HCT116 (cell line): ENCODE data around the gene UGT1A9. TPM values are rescaled to one million over a fixed set of nuclear protein-coding genes. Genes with fewer than 3 reads are reported as not detected.

ENCODE experiments used
- ATAC-seq: fragments of 200-7000 bp; cut with Tn5 transposase; 2 replicates; pipeline ENCODE4 v1.9.1; 2020; ENCODE audit warnings: mild to moderate bottlenecking, moderate library complexity
- BruUV-seq: library from RNA; stranded (reverse); fragments of 400-500 nt; replicated peaks from 2 replicates; lab custom pipeline; 2021; lab: Mats Ljungman, UMichigan
- CTCF ChIA-PET: fragments of 300-600 bp; sonication (Branson Sonifier 250); formaldehyde crosslinking; loops from one replicate; lab custom pipeline; 2021; ENCODE audit warnings: antibody characterized with exemption; lab: Charles Lee
- POLR2A ChIA-PET: fragments of 300-600, 350-600 bp; sonication (Branson Sonifier 250); formaldehyde crosslinking; loops from one replicate; lab custom pipeline; 2021; ENCODE audit warnings: antibody characterized with exemption; lab: Charles Lee
- RAD21 ChIA-PET, 2 experiments: fragments of 300-600 bp; sonication (Branson Sonifier 250); formaldehyde crosslinking; loops; one replicate each; lab custom pipeline; 2023; ENCODE audit warnings: low total read pairs in 2 of 2; ENCODE audit not compliant: uncharacterized antibody in 2 of 2, unreplicated experiment in 2 of 2, low non-redundant PET in 1 of 2; lab: Charles Lee
- DNase-seq: peaks from one replicate; pipeline ENCODE4 v3.0.0-alpha.2; 2010; ENCODE audit warnings: low read depth, low spot score
- H2AFZ ChIP-seq: fragments of 200-600 bp; shearing (Covaris generic), sonication (generic); 2 replicates; pipeline ENCODE4 v1.6.1; 2017; ENCODE audit warnings: low read depth, mixed run types, mixed read lengths, antibody characterized with exemption, low read length; ENCODE audit not compliant: poor library complexity, severe bottlenecking
- H3K27ac ChIP-seq: 2 replicates; pipeline ENCODE4 v1.5.1; 2012; ENCODE audit warnings: low read depth, low read length
- H3K27me3 ChIP-seq: fragments of 200-600 bp; sonication (generic); 2 replicates; pipeline ENCODE4 v1.6.1; 2016; ENCODE audit warnings: mixed run types, low read length, mixed read lengths; ENCODE audit not compliant: insufficient read depth
- H3K36me3 ChIP-seq, 2 experiments: fragments of 200-500 bp in 1 of 2; fragments of 200-600 bp in 1 of 2; sonication (Bioruptor generic) in 1 of 2; sonication (generic) in 1 of 2; 2 replicates each; pipeline versions ENCODE4 v1.5.1 to v1.6.1; 2014 to 2016; ENCODE audit warnings: low read length in 2 of 2, inconsistent platforms in 1 of 2, mixed read lengths in 1 of 2, mixed run types in 1 of 2; ENCODE audit not compliant: insufficient read depth in 2 of 2, control insufficient read depth in 1 of 2
- H3K4me1 ChIP-seq, 2 experiments: fragments of 200-600 bp in 1 of 2; sonication (generic) in 1 of 2; 2 replicates each; pipeline versions ENCODE4 v1.5.1 to v1.6.1; 2012 to 2017; ENCODE audit warnings: low read length in 2 of 2, inconsistent platforms in 1 of 2, mild to moderate bottlenecking in 1 of 2, mixed read lengths in 1 of 2, mixed run types in 1 of 2, moderate library complexity in 1 of 2; ENCODE audit not compliant: insufficient read depth in 2 of 2, control insufficient read depth in 1 of 2
- H3K4me2 ChIP-seq: fragments of 200-600 bp; sonication (generic); 2 replicates; pipeline ENCODE4 v1.6.1; 2017; ENCODE audit warnings: mixed run types, low read length, mixed read lengths
- H3K4me3 ChIP-seq, 2 experiments: fragments of 200-600 bp in 1 of 2; sonication (generic) in 1 of 2; replicated peaks in 1 of 2; 2 replicates each; pipeline ENCODE4 v1.5.1; 2011 to 2016; ENCODE audit warnings: low read length in 2 of 2, control low read depth in 1 of 2, low read depth in 1 of 2, mild to moderate bottlenecking in 1 of 2, mixed read lengths in 1 of 2, mixed run types in 1 of 2
- H3K79me2 ChIP-seq: fragments of 200-600 bp; sonication (generic); 2 replicates; pipeline ENCODE4 v1.6.1; 2017; ENCODE audit warnings: mild to moderate bottlenecking, mixed run types, low read length, moderate library complexity, mixed read lengths; ENCODE audit not compliant: insufficient read depth
- H3K9ac ChIP-seq: fragments of 200-600 bp; sonication (generic); 2 replicates; pipeline ENCODE4 v1.6.1; 2016; ENCODE audit warnings: low read length, mixed read lengths
- H3K9me2 ChIP-seq: fragments of 200-600 bp; sonication (generic), shearing (Covaris generic); 2 replicates; pipeline ENCODE4 v1.6.1; 2017; ENCODE audit warnings: mixed run types, mild to moderate bottlenecking, moderate library complexity; ENCODE audit not compliant: insufficient read depth
- H3K9me3 ChIP-seq, 2 experiments: fragments of 200-500 bp in 1 of 2; fragments of 200-600 bp in 1 of 2; sonication (Bioruptor generic) in 1 of 2; sonication (generic) in 1 of 2; 2 replicates each; pipeline ENCODE4 v1.6.1; 2014 to 2017; ENCODE audit warnings: low read length in 2 of 2, mixed read lengths in 2 of 2, inconsistent platforms in 1 of 2, low read depth in 1 of 2, mild to moderate bottlenecking in 1 of 2, mixed run types in 1 of 2, moderate library complexity in 1 of 2; ENCODE audit not compliant: control insufficient read depth in 1 of 2, insufficient read depth in 1 of 2
- H4K20me1 ChIP-seq: fragments of 200-600 bp; sonication (generic), shearing (Covaris generic); 2 replicates; pipeline ENCODE4 v1.6.1; 2017; ENCODE audit warnings: mixed run types, mild to moderate bottlenecking, moderate library complexity; ENCODE audit not compliant: insufficient read depth
- CBX3 ChIP-seq: IDR thresholded peaks from 2 replicates; pipeline ENCODE4 v1.6.1; 2012; ENCODE audit warnings: low read depth
- CEBPB ChIP-seq: IDR thresholded peaks from 2 replicates; pipeline ENCODE4 v1.6.1; 2012; ENCODE audit warnings: low read depth
- ELF1 ChIP-seq: IDR thresholded peaks from 2 replicates; pipeline ENCODE4 v1.6.1; 2012; ENCODE audit warnings: low read depth, borderline replicate concordance
- EZH2 ChIP-seq: fragments of 200-600 bp; sonication (generic); IDR thresholded peaks from 2 replicates; pipeline ENCODE4 v1.6.1; 2017; ENCODE audit warnings: antibody characterized with exemption, mixed run types
- EZH2phosphoT487 ChIP-seq: fragments of 200-600 bp; IDR thresholded peaks from 2 replicates; pipeline ENCODE4 v1.6.1; 2018; ENCODE audit warnings: antibody characterized with exemption, borderline replicate concordance
- JUND ChIP-seq: IDR thresholded peaks from 2 replicates; pipeline ENCODE4 v1.6.1; 2012
- SRF ChIP-seq: IDR thresholded peaks from 2 replicates; pipeline ENCODE4 v1.6.1; 2012; ENCODE audit warnings: low read depth
- TCF7L2 ChIP-seq: IDR thresholded peaks from 2 replicates; pipeline ENCODE4 v1.7.0; 2011; ENCODE audit warnings: borderline replicate concordance, inconsistent platforms; ENCODE audit not compliant: insufficient read depth, insufficient read length; ENCODE audit errors: extremely low read depth
- ZFX ChIP-seq: fragments of 450-650 bp; IDR thresholded peaks from 2 replicates; pipeline ENCODE4 v1.6.1; 2017
- ZNF274 ChIP-seq: fragments of 200-500 bp; sonication (Bioruptor generic); IDR thresholded peaks from 2 replicates; pipeline ENCODE4 v1.6.1; 2014; ENCODE audit warnings: mild to moderate bottlenecking, low read depth, low read length, inconsistent platforms
- intact Hi-C: fragments of 100-400 bp; cut with micrococcal nuclease; formaldehyde crosslinking; loops from 2 replicates; pipeline ENCODE4 v1.10.0; 2022
- total RNA-seq: library from RNA; stranded (reverse); gene quantifications from one replicate; pipeline ENCODE4 v1.2.1, GENCODE V29; 2021; ENCODE audit not compliant: unreplicated experiment
- TF ChIP-seq, protein P1 (sequence below): IDR thresholded peaks from 2 replicates; pipeline ENCODE4 v1.6.1; 2011; ENCODE audit warnings: mild to moderate bottlenecking, low read length, moderate library complexity; ENCODE audit not compliant: insufficient replicate concordance; ENCODE audit errors: extremely low read depth
- TF ChIP-seq, protein P2 (sequence below): IDR thresholded peaks from 2 replicates; pipeline ENCODE4 v1.6.1; 2012
- TF ChIP-seq, protein P3 (sequence below): IDR thresholded peaks from 2 replicates; pipeline ENCODE4 v1.6.1; 2012; ENCODE audit warnings: low read depth

UGT1A9 gene
- total RNA-seq, 1 experiment from 2014 or later, result not detected

DNA sequence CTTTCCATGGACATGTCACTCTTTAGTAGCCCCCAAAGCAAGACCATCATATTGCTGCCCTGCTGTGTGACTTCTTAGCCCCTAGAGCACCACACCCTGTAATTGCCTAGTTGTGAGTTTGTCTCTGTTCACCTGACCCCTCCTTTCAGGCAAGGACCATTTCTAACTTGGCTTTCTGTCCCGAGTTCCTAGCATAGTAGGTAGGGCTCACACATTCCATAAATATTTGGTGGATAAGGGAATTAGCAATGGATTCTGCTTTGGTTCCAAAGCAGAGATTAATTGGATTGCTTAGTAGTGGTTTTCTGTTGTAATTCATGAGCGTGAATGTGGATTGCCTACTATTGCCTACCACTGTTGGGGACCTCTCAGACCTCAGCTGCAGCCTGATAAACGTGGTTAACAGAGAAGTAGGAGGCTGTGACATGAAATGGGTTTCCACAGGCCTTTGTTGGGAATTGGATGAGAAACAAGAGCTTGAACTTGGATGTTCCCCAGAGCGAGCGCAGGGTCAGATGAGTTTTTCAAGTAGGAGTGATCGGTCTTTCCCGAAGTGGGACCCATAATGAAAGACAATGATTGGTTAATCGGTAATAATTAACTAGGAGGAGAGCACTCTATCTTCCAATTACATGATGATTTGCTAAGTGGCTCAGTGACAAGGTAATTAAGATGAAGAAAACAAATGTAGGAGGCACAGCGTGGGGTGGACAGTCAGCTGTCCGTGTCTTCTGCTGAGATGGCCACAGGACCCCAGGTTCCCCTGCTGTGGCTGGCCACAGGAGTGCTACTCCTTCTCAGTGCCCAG lies 75.0 kb downstream of the UGT1A9 start:
- CTCF ChIA-PET, result no interaction called here
- H2AFZ ChIP-seq, result no peak overlapping the region
- no peaks in the 10 kb centered on the region for H4K20me1 ChIP-seq
- no peaks in the 10 kb centered on the region for H3K9me2 ChIP-seq
- H3K36me3 ChIP-seq, result no peaks in the 10 kb centered on the region
- H3K27ac ChIP-seq, result no peak overlapping the region
- H3K9ac ChIP-seq, result no peak overlapping the region
- H3K27me3 ChIP-seq, result no peaks in the 10 kb centered on the region
- no peaks in the 10 kb centered on the region for H3K4me1 ChIP-seq
- intact Hi-C loops, result no loop called here
- BruUV-seq, result no TSS peak
- POLR2A ChIA-PET, result no interaction called here
- no peak overlapping the region for H3K4me2 ChIP-seq
- no peak overlapping the region for H3K4me3 ChIP-seq
- DNase-seq, result no peak
- RAD21 ChIA-PET, result no interaction called here
- no peaks in the 10 kb centered on the region for H3K79me2 ChIP-seq
- no peak for ATAC-seq
- no peaks in the 10 kb centered on the region for H3K9me3 ChIP-seq
- TF ChIP-seq CBX3, result no peak
- no peak for TF ChIP-seq EZH2
- TF ChIP-seq ZFX, result no peak
- TF ChIP-seq, protein P1, sequence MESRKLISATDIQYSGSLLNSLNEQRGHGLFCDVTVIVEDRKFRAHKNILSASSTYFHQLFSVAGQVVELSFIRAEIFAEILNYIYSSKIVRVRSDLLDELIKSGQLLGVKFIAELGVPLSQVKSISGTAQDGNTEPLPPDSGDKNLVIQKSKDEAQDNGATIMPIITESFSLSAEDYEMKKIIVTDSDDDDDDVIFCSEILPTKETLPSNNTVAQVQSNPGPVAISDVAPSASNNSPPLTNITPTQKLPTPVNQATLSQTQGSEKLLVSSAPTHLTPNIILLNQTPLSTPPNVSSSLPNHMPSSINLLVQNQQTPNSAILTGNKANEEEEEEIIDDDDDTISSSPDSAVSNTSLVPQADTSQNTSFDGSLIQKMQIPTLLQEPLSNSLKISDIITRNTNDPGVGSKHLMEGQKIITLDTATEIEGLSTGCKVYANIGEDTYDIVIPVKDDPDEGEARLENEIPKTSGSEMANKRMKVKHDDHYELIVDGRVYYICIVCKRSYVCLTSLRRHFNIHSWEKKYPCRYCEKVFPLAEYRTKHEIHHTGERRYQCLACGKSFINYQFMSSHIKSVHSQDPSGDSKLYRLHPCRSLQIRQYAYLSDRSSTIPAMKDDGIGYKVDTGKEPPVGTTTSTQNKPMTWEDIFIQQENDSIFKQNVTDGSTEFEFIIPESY, result no peak
- TF ChIP-seq EZH2phosphoT487, result no peak
- TF ChIP-seq, protein P2, sequence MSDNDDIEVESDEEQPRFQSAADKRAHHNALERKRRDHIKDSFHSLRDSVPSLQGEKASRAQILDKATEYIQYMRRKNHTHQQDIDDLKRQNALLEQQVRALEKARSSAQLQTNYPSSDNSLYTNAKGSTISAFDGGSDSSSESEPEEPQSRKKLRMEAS, result no peak
- no peak for TF ChIP-seq TCF7L2
- TF ChIP-seq, protein P3, sequence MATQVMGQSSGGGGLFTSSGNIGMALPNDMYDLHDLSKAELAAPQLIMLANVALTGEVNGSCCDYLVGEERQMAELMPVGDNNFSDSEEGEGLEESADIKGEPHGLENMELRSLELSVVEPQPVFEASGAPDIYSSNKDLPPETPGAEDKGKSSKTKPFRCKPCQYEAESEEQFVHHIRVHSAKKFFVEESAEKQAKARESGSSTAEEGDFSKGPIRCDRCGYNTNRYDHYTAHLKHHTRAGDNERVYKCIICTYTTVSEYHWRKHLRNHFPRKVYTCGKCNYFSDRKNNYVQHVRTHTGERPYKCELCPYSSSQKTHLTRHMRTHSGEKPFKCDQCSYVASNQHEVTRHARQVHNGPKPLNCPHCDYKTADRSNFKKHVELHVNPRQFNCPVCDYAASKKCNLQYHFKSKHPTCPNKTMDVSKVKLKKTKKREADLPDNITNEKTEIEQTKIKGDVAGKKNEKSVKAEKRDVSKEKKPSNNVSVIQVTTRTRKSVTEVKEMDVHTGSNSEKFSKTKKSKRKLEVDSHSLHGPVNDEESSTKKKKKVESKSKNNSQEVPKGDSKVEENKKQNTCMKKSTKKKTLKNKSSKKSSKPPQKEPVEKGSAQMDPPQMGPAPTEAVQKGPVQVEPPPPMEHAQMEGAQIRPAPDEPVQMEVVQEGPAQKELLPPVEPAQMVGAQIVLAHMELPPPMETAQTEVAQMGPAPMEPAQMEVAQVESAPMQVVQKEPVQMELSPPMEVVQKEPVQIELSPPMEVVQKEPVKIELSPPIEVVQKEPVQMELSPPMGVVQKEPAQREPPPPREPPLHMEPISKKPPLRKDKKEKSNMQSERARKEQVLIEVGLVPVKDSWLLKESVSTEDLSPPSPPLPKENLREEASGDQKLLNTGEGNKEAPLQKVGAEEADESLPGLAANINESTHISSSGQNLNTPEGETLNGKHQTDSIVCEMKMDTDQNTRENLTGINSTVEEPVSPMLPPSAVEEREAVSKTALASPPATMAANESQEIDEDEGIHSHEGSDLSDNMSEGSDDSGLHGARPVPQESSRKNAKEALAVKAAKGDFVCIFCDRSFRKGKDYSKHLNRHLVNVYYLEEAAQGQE, result no peak
- TF ChIP-seq SRF, result no peak
- TF ChIP-seq CEBPB, result no peak
- TF ChIP-seq ZNF274, result no peak
- no peak for TF ChIP-seq JUND
- TF ChIP-seq ELF1, result no peak
